NCI-H1436 (cell line): ENCODE results near the gene DYNLRB1.

Source experiments
- DNase-seq: peaks from one replicate; lab custom pipeline; 2025; lab: John Stamatoyannopoulos, UW

Gene DYNLRB1

GRCh38 chr20:34558320-34559218 is 42.3 kb downstream of the DYNLRB1 start, which contains the start of gene MAP1LC3A:
Gene MAP1LC3A (plus strand): TSS chr20:34558718. CDS start chr20:34558869, 151 bp downstream.
- no peak for DNase-seq

GRCh38 chr20:34559311-34560140 is 43.3 kb downstream of the DYNLRB1 start:
- no peak for DNase-seq

- DNase-seq, result no peak
These were observed 43.9 kb downstream of the DYNLRB1 start for GRCh38 chr20:34560141-34560523.

- no peak for DNase-seq
These were observed 44.4 kb downstream of the DYNLRB1 start for GRCh38 chr20:34560614-34561013.

GRCh38 chr20:34561661-34562060 is 45.4 kb downstream of the DYNLRB1 start:
- DNase-seq, result no peak

- DNase-seq, result no peak
These were observed 46.4 kb downstream of the DYNLRB1 start for GRCh38 chr20:34562641-34563040.

- DNase-seq, result no peak
These were observed 48.6 kb downstream of the DYNLRB1 start for GRCh38 chr20:34564833-34565232.

- no peak for DNase-seq
These were observed 51.0 kb downstream of the DYNLRB1 start for GRCh38 chr20:34566978-34567891.

- DNase-seq, result no peak
These were observed 52.0 kb downstream of the DYNLRB1 start for GRCh38 chr20:34567892-34568865.

GRCh38 chr20:34569598-34569997 is 53.4 kb downstream of the DYNLRB1 start:
- no peak for DNase-seq

GRCh38 chr20:34570859-34571306 is 54.7 kb downstream of the DYNLRB1 start:
- no peak for DNase-seq

- no peak for DNase-seq
These were observed 55.5 kb downstream of the DYNLRB1 start for GRCh38 chr20:34571753-34572152.

- DNase-seq, result no peak
These were observed 57.5 kb downstream of the DYNLRB1 start for GRCh38 chr20:34573541-34574300.

- no peak for DNase-seq
These were observed 58.2 kb downstream of the DYNLRB1 start for GRCh38 chr20:34574426-34574825.

GRCh38 chr20:34574861-34575260 is 58.6 kb downstream of the DYNLRB1 start:
- DNase-seq, result no peak

- no peak for DNase-seq
These were observed 59.0 kb downstream of the DYNLRB1 start for GRCh38 chr20:34575271-34575670.

- no peak for DNase-seq
These were observed 59.5 kb downstream of the DYNLRB1 start for GRCh38 chr20:34575756-34576155.

- DNase-seq, result no peak
These were observed 60.8 kb downstream of the DYNLRB1 start for GRCh38 chr20:34577061-34577460.

GRCh38 chr20:34578025-34578424 is 61.8 kb downstream of the DYNLRB1 start:
- DNase-seq, result no peak

GRCh38 chr20:34578521-34578920 is 62.3 kb downstream of the DYNLRB1 start:
- DNase-seq, result no peak
